RWPE2 (cell line): ENCODE results near the gene POLR2M.

Experiments used
- ATAC-seq: fragments of 200-7000 bp; cut with Tn5 transposase; 3 replicates; pipeline ENCODE4 v1.9.1; 2021; ENCODE audit warnings: low read depth
- DNase-seq: peaks from one replicate; pipeline ENCODE4 v3.0.0-alpha.2; 2020; ENCODE audit warnings: low spot score
- H3K27ac ChIP-seq: fragments of 450-650 bp; 2 replicates; pipeline ENCODE4 v1.5.1; 2017; ENCODE audit warnings: mild to moderate bottlenecking; ENCODE audit not compliant: poor library complexity, severe bottlenecking
- H3K27me3 ChIP-seq: fragments of 250-450 bp; sonication (Bioruptor Pico); 2 replicates; pipeline ENCODE4 v1.5.1; 2021; ENCODE audit warnings: mild to moderate bottlenecking, moderate library complexity; ENCODE audit not compliant: insufficient read depth, poor library complexity, severe bottlenecking
- H3K36me3 ChIP-seq: fragments of 250-450 bp; sonication (Bioruptor Pico); 2 replicates; pipeline ENCODE4 v1.5.1; 2020; ENCODE audit warnings: low read depth, mild to moderate bottlenecking, moderate library complexity
- H3K4me1 ChIP-seq: fragments of 250-450 bp; sonication (Bioruptor Pico); 2 replicates; pipeline ENCODE4 v1.5.1; 2021; ENCODE audit warnings: mild to moderate bottlenecking, moderate library complexity; ENCODE audit not compliant: insufficient read depth, poor library complexity, severe bottlenecking
- H3K4me3 ChIP-seq: fragments of 250-450 bp; sonication (Bioruptor Pico); 2 replicates; pipeline ENCODE4 v1.5.1; 2021; ENCODE audit warnings: mild to moderate bottlenecking, moderate library complexity; ENCODE audit not compliant: severe bottlenecking
- H3K9me3 ChIP-seq: fragments of 250-450 bp; sonication (Bioruptor Pico); 2 replicates; pipeline ENCODE4 v1.5.1; 2021; ENCODE audit warnings: mild to moderate bottlenecking, moderate library complexity; ENCODE audit not compliant: severe bottlenecking
- CTCF ChIP-seq: fragments of 450-650 bp; IDR thresholded peaks from one replicate; pipeline ENCODE4 v1.5.1; 2017; ENCODE audit warnings: mild to moderate bottlenecking, moderate library complexity; ENCODE audit not compliant: poor library complexity, severe bottlenecking

POLR2M gene

DNA sequence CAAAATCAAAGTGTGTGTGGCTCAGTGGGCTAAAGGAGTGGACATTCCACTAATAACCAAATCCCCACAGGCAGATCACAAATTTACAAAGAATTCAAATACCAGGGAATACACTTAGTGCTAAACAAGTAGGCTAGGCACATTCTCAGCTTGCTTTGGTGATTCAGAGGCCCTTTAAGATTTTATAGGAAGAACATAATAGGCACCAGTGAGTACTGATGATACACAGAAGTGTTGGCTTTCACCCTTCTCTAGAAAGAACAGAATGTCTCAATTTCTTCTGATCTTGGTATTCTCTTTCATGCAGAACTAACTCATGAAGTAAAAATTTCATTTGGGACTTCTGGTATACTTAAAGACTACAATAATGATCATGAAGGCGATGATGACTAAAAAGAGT, 55.0 kb downstream of the POLR2M start:
- no peak for TF ChIP-seq CTCF
- Histone ChIP-seq H3K9me3 (no peaks in the 10 kb centered on the region), H3K27ac (no peak overlapping the region), H3K4me1 (no peaks in the 10 kb centered on the region), H3K4me3 (no peak overlapping the region), H3K36me3 (no peaks in the 10 kb centered on the region), H3K27me3 (no peaks in the 10 kb centered on the region)
- ATAC-seq (no peak), DNase-seq (no peak)

- Histone ChIP-seq H3K27me3 (no peaks in the 10 kb centered on the region), H3K4me3 (no peak overlapping the region), H3K36me3 (no peaks in the 10 kb centered on the region), H3K4me1 (no peaks in the 10 kb centered on the region), H3K27ac (no peak overlapping the region), H3K9me3 (no peaks in the 10 kb centered on the region)
- no peak for DNase-seq
- ATAC-seq, result no peak
- TF ChIP-seq CTCF, result no peak
Observed at GRCh38 chr15:57762302-57762701, 55.8 kb downstream of the POLR2M start.

DNA sequence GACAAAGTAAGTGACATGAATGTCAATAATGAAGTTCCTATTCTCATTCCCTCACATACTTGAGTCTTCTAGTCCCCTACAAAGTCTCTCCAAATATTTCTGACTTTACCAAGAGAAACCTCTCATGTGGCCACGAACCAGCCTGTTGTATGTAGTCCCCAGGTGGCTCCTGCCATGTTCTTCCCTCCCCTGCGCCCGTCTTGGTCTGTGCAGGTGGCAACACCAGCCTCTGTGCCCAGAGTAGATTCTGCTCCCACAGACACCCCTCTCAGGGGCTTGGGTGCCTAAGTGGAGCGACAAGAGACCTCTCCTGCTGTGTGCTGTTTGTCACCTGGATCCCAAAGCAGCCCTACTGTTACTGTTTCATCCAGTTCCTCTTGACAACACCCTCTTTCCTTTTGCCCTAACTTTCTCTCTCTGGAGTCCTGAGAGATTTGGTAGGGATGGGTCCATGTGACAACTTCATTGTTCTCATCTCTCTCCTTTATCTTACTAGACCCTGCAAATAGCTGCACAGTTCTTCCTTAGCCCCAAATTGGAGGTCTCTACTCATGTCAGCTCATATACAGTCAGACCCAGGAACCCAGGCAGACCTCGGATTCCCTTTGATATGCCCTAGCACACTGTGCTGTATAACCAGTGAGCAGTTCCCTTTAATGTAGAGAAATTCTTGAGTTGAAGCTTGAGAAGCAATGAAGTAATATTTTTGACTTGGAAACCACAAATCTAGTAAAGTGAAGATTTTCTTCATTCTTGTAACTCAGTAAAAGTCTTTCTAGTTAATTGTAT, 56.9 kb downstream of the POLR2M start:
- Histone ChIP-seq H3K4me3 (no peak overlapping the region), H3K27me3 (no peaks in the 10 kb centered on the region), H3K4me1 (no peaks in the 10 kb centered on the region), H3K9me3 (no peaks in the 10 kb centered on the region), H3K27ac (no peak overlapping the region), H3K36me3 (no peaks in the 10 kb centered on the region)
- ATAC-seq (no peak), DNase-seq (no peak)
- TF ChIP-seq CTCF, result no peak
